Measurements from ENCODE around the gene AMDHD2.

The AMDHD2 gene

GRCh38 chr16:2505695-2506094 is 14.5 kb upstream of the AMDHD2 start:
- Histone ChIP-seq H3K9me2 (replicated peaks; ENCODE audit: low read depth, low read length) (no peaks in the 10 kb centered on the region), H2AFZ (ENCODE audit: low read length) (no peak overlapping the region), H3K36me3 (ENCODE audit: insufficient read depth, low read length) (no peaks in the 10 kb centered on the region), H3K4me1 (ENCODE audit: insufficient read depth, low read length, poor library complexity, severe bottlenecking) (no peaks in the 10 kb centered on the region), H3K4me3 (ENCODE audit: low read length, poor library complexity, severe bottlenecking) (no peak overlapping the region), H3K27me3 (ENCODE audit: insufficient read depth, low read length, poor library complexity, severe bottlenecking) (no peaks in the 10 kb centered on the region), H4K20me1 (ENCODE audit: insufficient read depth, low read length, poor library complexity, severe bottlenecking) (no peaks in the 10 kb centered on the region), H3K4me2 (ENCODE audit: low read depth, low read length, poor library complexity, severe bottlenecking) (no peak overlapping the region), H3F3A (ENCODE audit: low read depth) (no peaks in the 10 kb centered on the region), H3K9ac (ENCODE audit: low read depth, low read length, poor library complexity, severe bottlenecking) (no peak overlapping the region), H3K79me2 (ENCODE audit: insufficient read depth, low read length) (no peaks in the 10 kb centered on the region), H3K9me3 (ENCODE audit: insufficient read depth, low read depth, low read length) (no peaks in the 10 kb centered on the region)
- TF ChIP-seq CTCF (conservative IDR thresholded peaks at IDR 0.05; ENCODE audit: low read length) (no peak), EZH2phosphoT487 (IDR thresholded peaks at IDR 0.05; ENCODE audit: borderline replicate concordance) (no peak)

DNA sequence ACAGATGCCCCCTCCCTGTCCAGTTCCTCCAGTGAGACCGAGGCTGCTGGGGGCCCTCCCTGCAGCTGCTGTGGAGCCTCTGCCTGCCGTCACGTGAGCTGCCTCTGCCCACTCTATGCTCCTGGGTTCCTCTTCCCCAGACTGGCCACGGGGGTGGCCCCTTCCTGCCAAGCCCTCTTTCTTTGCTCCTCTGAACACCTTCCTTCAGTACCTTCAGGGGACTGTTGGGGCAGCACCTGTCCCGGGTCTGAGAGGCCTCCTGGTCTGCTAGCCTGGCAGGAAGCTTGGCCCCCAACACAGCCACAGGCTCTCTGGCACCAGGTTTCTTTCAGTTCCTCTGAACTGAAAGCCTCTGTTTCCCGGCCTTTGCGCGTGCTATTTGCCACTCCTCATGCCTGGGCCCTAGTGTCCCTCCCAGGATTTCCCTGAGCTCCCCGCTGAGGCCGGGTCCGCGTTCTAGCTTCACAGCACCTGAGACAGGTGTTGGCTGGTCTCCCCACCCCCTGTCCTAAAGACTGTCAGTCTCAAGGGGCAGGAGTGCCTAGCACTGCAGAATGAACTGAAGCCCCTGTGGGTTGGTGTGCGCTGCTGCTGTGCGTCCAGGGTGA is 13.0 kb upstream of the AMDHD2 start:
- no peaks in the 10 kb centered on the region for H3F3A ChIP-seq (ENCODE audit: low read depth)
- no peaks in the 10 kb centered on the region for H4K20me1 ChIP-seq (ENCODE audit: insufficient read depth, low read length, poor library complexity, severe bottlenecking)
- H3K4me1 ChIP-seq (ENCODE audit: insufficient read depth, low read length, poor library complexity, severe bottlenecking), result no peaks in the 10 kb centered on the region
- H2AFZ ChIP-seq (ENCODE audit: low read length), result no peak overlapping the region
- H3K79me2 ChIP-seq (ENCODE audit: insufficient read depth, low read length), result no peaks in the 10 kb centered on the region
- H3K9me2 ChIP-seq (replicated peaks; ENCODE audit: low read depth, low read length), result no peaks in the 10 kb centered on the region
- no peaks in the 10 kb centered on the region for H3K27me3 ChIP-seq (ENCODE audit: insufficient read depth, low read length, poor library complexity, severe bottlenecking)
- H3K36me3 ChIP-seq (ENCODE audit: insufficient read depth, low read length), result no peaks in the 10 kb centered on the region
- no peak overlapping the region for H3K4me3 ChIP-seq (ENCODE audit: low read length, poor library complexity, severe bottlenecking)
- TF ChIP-seq EZH2phosphoT487 (IDR thresholded peaks at IDR 0.05; ENCODE audit: borderline replicate concordance) (no peak), CTCF (conservative IDR thresholded peaks at IDR 0.05; ENCODE audit: low read length) (no peak)
- no peak overlapping the region for H3K4me2 ChIP-seq (ENCODE audit: low read depth, low read length, poor library complexity, severe bottlenecking)
- H3K9me3 ChIP-seq (ENCODE audit: insufficient read depth, low read depth, low read length), result no peaks in the 10 kb centered on the region
- no peak overlapping the region for H3K9ac ChIP-seq (ENCODE audit: low read depth, low read length, poor library complexity, severe bottlenecking)

GRCh38 chr16:2507665-2508064 is 12.5 kb upstream of the AMDHD2 start:
- Histone ChIP-seq H3K4me1 (ENCODE audit: insufficient read depth, low read length, poor library complexity, severe bottlenecking) (no peaks in the 10 kb centered on the region), H3K4me3 (ENCODE audit: low read length, poor library complexity, severe bottlenecking) (no peak overlapping the region), H3K9me2 (replicated peaks; ENCODE audit: low read depth, low read length) (no peaks in the 10 kb centered on the region), H3F3A (ENCODE audit: low read depth) (no peaks in the 10 kb centered on the region), H4K20me1 (ENCODE audit: insufficient read depth, low read length, poor library complexity, severe bottlenecking) (no peaks in the 10 kb centered on the region), H3K9ac (ENCODE audit: low read depth, low read length, poor library complexity, severe bottlenecking) (no peak overlapping the region), H3K27me3 (ENCODE audit: insufficient read depth, low read length, poor library complexity, severe bottlenecking) (no peaks in the 10 kb centered on the region), H2AFZ (ENCODE audit: low read length) (no peak overlapping the region), H3K9me3 (ENCODE audit: insufficient read depth, low read depth, low read length) (no peaks in the 10 kb centered on the region), H3K79me2 (ENCODE audit: insufficient read depth, low read length) (no peaks in the 10 kb centered on the region), H3K4me2 (ENCODE audit: low read depth, low read length, poor library complexity, severe bottlenecking) (no peak overlapping the region), H3K36me3 (ENCODE audit: insufficient read depth, low read length) (no peaks in the 10 kb centered on the region)
- TF ChIP-seq EZH2phosphoT487 (IDR thresholded peaks at IDR 0.05; ENCODE audit: borderline replicate concordance) (no peak), CTCF (conservative IDR thresholded peaks at IDR 0.05; ENCODE audit: low read length) (no peak)
